Measurements from ENCODE around the gene CRTAC1. TPM values are rescaled to one million over a fixed set of nuclear protein-coding genes. Genes with fewer than 3 reads are reported as not detected.

Gene CRTAC1
- total RNA-seq, 1 experiment from 2014 or later: 17.9 TPM

DNA sequence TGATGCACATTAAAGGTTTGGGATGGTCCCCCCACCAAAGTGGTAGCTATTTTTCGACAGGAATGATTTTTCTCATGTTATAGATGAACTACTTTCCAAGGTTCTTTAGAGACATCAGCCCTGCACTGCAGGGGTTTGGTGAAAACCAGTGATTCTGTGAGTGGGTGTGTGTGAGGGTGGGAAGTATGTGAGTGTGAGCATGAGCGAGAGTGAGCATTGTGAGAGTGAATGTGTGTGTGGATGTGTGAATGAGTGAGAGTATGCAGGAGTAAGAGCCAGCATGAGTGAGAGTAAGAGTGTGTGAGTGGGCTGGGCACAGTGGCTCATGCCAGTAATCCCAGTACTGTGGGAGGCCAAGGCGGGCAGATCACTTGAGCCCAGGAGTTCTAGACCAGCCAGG lies 105.7 kb downstream of the CRTAC1 start:
- no peak for DNase-seq (ENCODE audit: low read depth)

DNA sequence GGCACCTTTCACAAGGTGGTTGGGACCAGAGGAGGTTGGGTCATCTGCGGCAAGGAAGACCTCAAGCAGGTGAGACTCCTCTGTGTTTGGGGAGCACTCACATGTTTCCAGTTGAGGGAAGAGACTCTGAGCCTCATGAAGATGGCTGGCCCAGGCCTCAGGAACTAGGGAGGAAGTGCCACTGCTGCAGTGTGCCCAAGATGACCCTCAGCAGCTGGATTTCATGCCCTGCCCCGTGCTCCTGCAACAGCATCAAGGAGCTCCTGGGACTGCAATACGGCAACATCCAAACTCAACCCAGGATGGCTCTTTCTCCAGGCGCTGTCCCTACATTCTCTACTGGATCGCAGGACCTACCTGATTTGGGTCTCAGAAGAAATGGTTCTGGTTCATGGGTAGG lies 106.9 kb downstream of the CRTAC1 start:
- DNase-seq (ENCODE audit: low read depth): no peak

DNA sequence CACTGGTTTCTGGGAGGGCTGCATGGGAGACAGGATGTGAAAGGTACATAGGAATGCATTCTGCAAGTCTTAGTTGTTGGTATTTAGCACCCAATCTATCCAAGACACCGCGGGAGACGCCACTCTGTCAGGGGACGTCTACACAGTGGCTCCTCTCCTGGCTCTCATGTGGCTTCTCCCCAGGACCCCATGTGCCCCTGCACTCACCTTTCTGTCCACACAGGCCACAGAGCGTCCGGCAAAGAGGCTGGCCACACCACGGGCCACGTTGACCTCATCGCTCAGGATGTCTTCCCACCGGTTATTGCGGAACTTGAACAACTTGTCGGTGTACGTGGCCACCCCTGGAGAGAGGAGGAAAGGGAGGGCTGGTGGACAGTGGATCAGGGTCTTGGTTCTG lies 107.4 kb downstream of the CRTAC1 start:
- DNase-seq (ENCODE audit: low read depth): no peak

DNA sequence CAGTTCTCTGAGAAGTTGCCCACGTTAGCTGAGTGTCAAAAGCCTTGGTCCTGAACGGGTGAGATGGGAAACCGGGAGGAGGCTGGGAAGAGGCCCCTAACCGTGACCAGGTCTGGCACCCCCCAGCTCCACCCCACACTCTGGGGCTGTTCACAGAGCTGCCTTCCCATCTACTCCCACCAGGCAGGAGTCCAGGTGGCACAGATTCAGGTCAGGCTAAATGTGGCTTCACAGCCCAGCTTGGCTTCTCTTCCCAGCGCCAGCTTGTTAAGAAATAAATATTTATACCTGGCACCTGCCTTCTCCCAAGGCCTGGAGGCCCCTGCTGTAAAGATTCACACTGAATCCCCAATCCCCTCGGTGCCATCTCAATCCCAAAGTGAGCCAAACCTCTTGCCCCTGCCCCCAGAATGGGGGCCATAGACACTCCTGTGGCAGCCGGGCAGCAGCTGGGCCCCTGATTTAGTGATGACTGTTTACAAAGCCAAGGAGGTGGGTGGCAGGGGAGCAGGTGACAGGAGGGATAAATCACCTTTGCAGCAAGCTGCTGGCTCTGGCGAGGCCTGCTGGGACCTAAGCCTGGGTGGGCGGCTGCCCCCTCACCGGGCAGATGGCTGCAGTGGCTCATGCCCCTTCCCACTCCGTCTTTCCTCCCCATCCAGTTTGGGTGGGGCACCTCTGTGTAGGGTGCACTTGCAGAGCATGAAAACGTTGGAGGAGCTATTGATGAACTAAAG lies 108.2 kb downstream of the CRTAC1 start:
- DNase-seq (ENCODE audit: low read depth): no peak

GRCh38 chr10:97921581-97922021 lies 108.8 kb downstream of the CRTAC1 start:
- no peak for DNase-seq (ENCODE audit: low read depth)

DNA sequence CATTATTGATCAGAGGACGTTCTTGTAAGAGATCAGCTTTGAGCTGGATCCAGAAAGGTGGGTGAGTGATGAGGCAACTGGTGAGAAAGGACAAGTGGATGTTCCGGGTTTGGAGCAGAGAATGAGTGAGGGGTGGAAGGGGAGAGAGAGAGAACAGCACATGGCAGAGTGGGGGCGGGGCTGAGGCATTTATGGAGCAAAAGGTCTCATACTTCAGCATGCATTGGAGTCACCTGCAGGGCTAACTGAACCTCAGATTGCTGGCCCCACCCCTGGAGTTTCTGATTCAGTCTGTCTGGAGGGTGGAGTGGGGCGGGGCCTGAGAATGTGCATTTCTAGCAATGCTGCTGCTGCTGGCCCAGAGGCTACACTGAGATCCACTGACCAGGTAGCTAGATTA lies 109.6 kb downstream of the CRTAC1 start:
- DNase-seq (ENCODE audit: low read depth): no peak

- peak; percentile 28 for DNase-seq (ENCODE audit: low read depth)
These were observed 111.4 kb downstream of the CRTAC1 start for GRCh38 chr10:97919012-97919411.

DNA sequence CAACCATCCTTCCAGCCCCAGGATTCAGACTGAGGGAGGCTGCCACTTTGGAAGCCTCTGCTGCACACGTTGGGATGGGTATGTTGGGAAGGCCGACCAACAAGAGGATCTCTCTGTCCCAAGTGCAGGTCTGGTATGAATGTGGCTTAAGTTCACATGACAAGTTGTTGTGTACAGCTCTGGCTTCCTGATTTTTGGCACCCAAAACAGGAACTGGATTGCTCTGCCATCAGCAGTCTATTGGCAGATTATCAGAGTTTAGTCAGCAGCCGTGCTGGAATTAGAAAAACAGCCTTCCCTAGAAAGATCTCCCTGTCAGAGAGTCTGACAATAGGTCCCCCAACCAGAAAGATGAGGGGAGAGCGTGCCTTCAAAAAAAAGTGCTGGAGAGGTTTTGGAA lies 113.8 kb downstream of the CRTAC1 start:
- DNase-seq (ENCODE audit: low read depth): no peak

- no peak for DNase-seq (ENCODE audit: low read depth)
These were observed 114.9 kb downstream of the CRTAC1 start for GRCh38 chr10:97915346-97916131.

GRCh38 chr10:97914837-97915211 lies 115.6 kb downstream of the CRTAC1 start:
- DNase-seq (ENCODE audit: low read depth): peak; percentile 65

GRCh38 chr10:97914171-97914836 lies 116.1 kb downstream of the CRTAC1 start:
- no peak for DNase-seq (ENCODE audit: low read depth)

- no peak for DNase-seq (ENCODE audit: low read depth)
These were observed 116.8 kb downstream of the CRTAC1 start for GRCh38 chr10:97913614-97914013.

DNA sequence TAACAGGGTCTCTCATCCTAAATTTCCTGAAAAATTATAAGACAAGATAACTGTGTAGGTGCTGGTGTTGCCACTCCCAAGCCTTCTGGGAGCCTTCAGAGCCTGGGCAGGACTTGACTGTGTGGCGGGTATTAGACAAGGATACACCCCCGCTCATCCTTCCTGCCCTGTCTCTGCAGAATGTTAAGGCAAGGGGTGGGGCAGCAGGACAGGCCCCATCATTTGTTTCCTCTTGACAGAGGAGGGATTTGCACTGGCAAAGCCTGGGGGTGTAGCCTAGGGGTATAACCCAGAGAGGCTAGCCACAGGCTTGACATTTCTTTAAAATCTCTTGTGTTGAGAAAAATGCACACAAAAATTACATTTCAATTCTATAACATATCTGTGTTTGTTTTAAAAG lies 117.2 kb downstream of the CRTAC1 start:
- DNase-seq (ENCODE audit: low read depth): no peak

- no peak for DNase-seq (ENCODE audit: low read depth)
These were observed 119.2 kb downstream of the CRTAC1 start for GRCh38 chr10:97911217-97911616.

GRCh38 chr10:97910661-97911060 lies 119.8 kb downstream of the CRTAC1 start:
- no peak for DNase-seq (ENCODE audit: low read depth)

- no peak for DNase-seq (ENCODE audit: low read depth)
These were observed 122.6 kb downstream of the CRTAC1 start for GRCh38 chr10:97907830-97908229.

DNA sequence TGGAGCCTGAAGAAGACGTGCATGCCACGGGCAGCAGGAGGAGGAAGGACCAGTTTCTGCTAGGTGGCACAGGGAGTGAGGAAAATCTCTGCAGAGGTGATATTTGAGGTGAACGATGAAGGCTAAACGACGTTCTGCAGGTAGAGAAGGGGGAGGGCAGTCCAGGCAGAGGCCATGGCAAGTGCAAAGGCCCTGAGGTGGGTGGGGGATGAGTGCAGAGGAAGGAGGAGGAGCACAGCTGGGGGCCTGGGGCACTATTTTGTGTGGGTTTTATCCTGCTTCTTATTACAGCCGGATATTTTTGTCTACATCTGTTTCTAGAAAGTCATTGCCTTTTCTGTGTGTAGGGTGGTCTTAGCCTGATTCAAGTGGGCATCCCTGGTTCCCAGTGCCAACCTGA lies 123.2 kb downstream of the CRTAC1 start:
- no peak for DNase-seq (ENCODE audit: low read depth)

DNA sequence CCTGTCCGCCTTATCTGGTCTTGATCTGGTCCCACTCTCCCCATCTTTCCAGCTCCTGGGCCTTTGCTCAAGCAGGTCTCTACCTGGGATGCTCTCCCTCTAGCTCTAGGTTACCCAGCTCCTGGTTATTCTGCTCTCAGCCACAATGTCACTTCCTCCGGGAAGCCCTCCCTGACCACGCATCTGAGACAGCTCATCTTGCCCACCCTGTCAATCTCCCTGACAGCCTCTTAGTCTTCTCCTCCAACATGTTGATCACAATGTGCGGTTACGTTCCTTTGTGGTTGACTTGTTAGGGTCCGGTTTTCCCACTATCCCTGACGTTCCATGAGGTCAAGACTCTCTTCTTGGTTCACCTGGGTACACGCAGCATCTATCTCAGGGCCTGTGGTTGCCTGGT lies 125.1 kb downstream of the CRTAC1 start:
- DNase-seq (ENCODE audit: low read depth): no peak

DNA sequence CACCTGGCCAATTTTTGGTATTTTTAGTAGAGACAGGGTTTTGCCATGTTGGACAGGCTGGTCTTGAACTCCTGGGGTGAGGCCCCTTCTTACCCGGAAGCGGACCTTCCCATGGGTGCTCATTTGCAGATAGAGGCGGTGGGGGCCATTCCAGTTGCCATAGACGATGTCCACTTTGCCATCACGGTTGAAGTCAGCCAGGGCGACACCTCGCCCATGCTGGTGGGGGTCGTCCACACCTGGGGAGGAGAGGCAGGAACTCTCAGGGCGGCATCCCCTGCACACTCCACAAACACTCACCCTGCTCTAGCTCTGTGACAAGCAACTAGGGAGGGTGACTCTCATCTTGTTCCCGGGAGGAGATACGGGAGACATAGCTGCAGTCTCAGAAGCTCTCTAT lies 125.8 kb downstream of the CRTAC1 start:
- no peak for DNase-seq (ENCODE audit: low read depth)

DNA sequence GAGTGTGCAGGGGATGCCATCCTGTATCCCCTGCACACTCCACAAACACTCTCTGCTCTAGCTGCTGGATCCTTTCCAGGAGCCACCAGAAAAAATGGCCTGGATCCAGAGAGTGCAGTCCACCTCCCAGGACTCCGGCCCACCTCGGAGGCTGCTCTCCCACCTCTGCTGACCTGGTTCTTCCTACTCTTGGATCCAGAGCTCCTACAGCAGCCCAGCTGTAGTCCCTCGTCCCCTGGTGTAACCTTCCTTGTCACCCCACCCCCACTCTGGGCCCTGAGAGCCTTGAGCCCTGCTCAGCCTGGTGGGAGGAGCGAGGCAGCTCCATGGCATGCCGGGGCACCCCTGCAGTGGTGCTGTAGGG lies 126.4 kb downstream of the CRTAC1 start:
- no peak for DNase-seq (ENCODE audit: low read depth)

- no peak for DNase-seq (ENCODE audit: low read depth)
These were observed 127.0 kb downstream of the CRTAC1 start for GRCh38 chr10:97903128-97904017.

DNA sequence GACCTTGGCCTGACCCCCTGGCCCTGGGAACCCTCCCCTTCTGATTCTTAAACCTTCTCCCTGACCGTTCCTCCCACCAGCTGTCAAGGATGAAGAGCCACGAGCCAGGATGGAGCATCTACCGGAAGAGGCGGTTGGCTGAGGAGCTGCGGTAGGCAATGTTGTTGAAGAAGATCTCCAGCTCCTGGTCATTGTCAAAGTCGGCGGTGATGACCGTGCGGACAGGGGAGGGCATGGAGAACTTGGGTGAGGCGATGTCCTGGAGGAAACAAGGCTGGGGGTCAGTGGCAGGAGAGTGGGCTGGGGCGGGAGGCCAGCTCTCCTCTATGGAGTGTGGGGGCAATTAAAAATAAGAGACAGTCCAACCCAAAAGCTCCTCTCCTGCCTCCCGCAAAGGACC lies 129.0 kb downstream of the CRTAC1 start:
- DNase-seq (ENCODE audit: low read depth): no peak

Measured in Daoy (cell line).